ENCODE results near the gene STARD13. TPM values are rescaled to one million over a fixed set of nuclear protein-coding genes. Genes with fewer than 3 reads are reported as not detected.

Gene STARD13
- total RNA-seq, 4 donors from 2014 or later = 52.0 to 114 (median 89.2) TPM

GRCh38 chr13:33213797-33214196 is 71.8 kb downstream of the STARD13 start:
- 77 to 85% methylated on average over 6 of the region's 6 CpGs for WGBS, 2 donors
- DNase-seq = no peak
- intact Hi-C loops (cut with DNase I) = no loop called here
- Histone ChIP-seq H3K4me1 (peaks cover 30 to 39% of the 10 kb centered on the region in 2 donors), H3K27me3 (no peaks in the 10 kb centered on the region), H3K9me3 (no peaks in the 10 kb centered on the region), H3K36me3 (no peaks in the 10 kb centered on the region), H3K4me3 (replicated peaks in 1 of 3) (no peak overlapping the region), H3K27ac (peak overlapping the region in 2 of 3 donors; percentile 21 to 22)
- TF ChIP-seq POLR2A (IDR thresholded peaks at IDR 0.05) (no peak), CTCF (IDR thresholded peaks at IDR 0.05) (no peak)

- Histone ChIP-seq H3K4me3 (replicated peaks in 1 of 3) (no peak overlapping the region), H3K36me3 (no peaks in the 10 kb centered on the region), H3K9me3 (no peaks in the 10 kb centered on the region), H3K27me3 (no peaks in the 10 kb centered on the region), H3K4me1 (peaks cover 26 to 40% of the 10 kb centered on the region in 2 donors), H3K27ac (peak overlapping the region in 2 of 3 donors; percentile 21 to 22)
- intact Hi-C loops (cut with DNase I) = no loop called here
- TF ChIP-seq POLR2A (IDR thresholded peaks at IDR 0.05) (no peak), CTCF (IDR thresholded peaks at IDR 0.05) (no peak)
- WGBS, 2 donors = 63 to 66% methylated on average over 6 of the region's 6 CpGs
- DNase-seq = peak; percentile 57 to 68
Measured at GRCh38 chr13:33213024-33213768, 72.4 kb downstream of the STARD13 start.

- H3K27me3 ChIP-seq = no peaks in the 10 kb centered on the region
- no peak overlapping the region for H3K27ac ChIP-seq
- TF ChIP-seq CTCF (IDR thresholded peaks at IDR 0.05) (no peak), POLR2A (IDR thresholded peaks at IDR 0.05) (no peak)
- 97 to 98% methylated on average over 3 of the region's 3 CpGs for WGBS, 2 donors
- intact Hi-C loops (cut with DNase I) = no loop called here
- H3K36me3 ChIP-seq = no peaks in the 10 kb centered on the region
- no peak overlapping the region for H3K4me3 ChIP-seq (replicated peaks in 1 of 3)
- H3K9me3 ChIP-seq = no peaks in the 10 kb centered on the region
- peaks cover 26 to 40% of the 10 kb centered on the region in 2 donors for H3K4me1 ChIP-seq
- no peak for DNase-seq
Measured at GRCh38 chr13:33212396-33212795, 73.2 kb downstream of the STARD13 start.

GRCh38 chr13:33210090-33210489 is 75.5 kb downstream of the STARD13 start:
- no peaks in the 10 kb centered on the region for H3K9me3 ChIP-seq
- TF ChIP-seq POLR2A (IDR thresholded peaks at IDR 0.05) (no peak), CTCF (IDR thresholded peaks at IDR 0.05) (no peak)
- no peak overlapping the region for H3K4me3 ChIP-seq (replicated peaks in 1 of 3)
- H3K27me3 ChIP-seq = no peaks in the 10 kb centered on the region
- no peak for DNase-seq
- no peak overlapping the region for H3K27ac ChIP-seq
- H3K36me3 ChIP-seq = no peaks in the 10 kb centered on the region
- WGBS, 2 donors = 84 to 88% methylated on average over 2 of the region's 2 CpGs
- peaks cover 41 to 50% of the 10 kb centered on the region in 2 donors for H3K4me1 ChIP-seq
- intact Hi-C loops (cut with DNase I) = no loop called here
